Right atrium auricular region (tissue), 2 donors: ENCODE results near the gene TEC. TPM values are rescaled to one million over a fixed set of nuclear protein-coding genes. Genes with fewer than 3 reads are reported as not detected.

Source experiments
- DNase-seq: peaks from one replicate; pipeline ENCODE4 v3.0.0-alpha.2; 2019; ENCODE audit warnings: low spot score
- H3K27ac ChIP-seq, 2 donors: fragments of 200-600 bp; sonication (generic); 1 replicate in 1 of 2; 2 replicates in 1 of 2; pipeline ENCODE4 v1.5.1; 2016 to 2019
- H3K27me3 ChIP-seq, 2 donors: fragments of 200-600 bp; sonication (generic); one replicate each; pipeline versions ENCODE4 v1.5.1 to v1.6.0; 2017 to 2019
- H3K36me3 ChIP-seq: fragments of 200-600 bp; sonication (generic); one replicate; pipeline ENCODE4 v1.5.1; 2016
- H3K4me1 ChIP-seq, 2 donors: fragments of 200-600 bp; sonication (generic); one replicate each; pipeline versions ENCODE4 v1.5.1 to v1.6.0; 2017 to 2019
- H3K4me3 ChIP-seq, 2 donors: fragments of 200-600 bp; sonication (generic); 1 replicate in 1 of 2; 2 replicates in 1 of 2; pipeline ENCODE4 v1.5.1; 2017 to 2019; ENCODE audit warnings: mild to moderate bottlenecking in 1 of 2, moderate library complexity in 1 of 2
- H3K9me3 ChIP-seq, 2 donors: fragments of 200-600 bp; sonication (generic); one replicate each; pipeline ENCODE4 v1.5.1; 2019
- CTCF ChIP-seq, 2 donors: fragments of 200-600 bp; sonication (generic); IDR thresholded peaks; one replicate each; pipeline ENCODE4 v1.5.1; 2019; ENCODE audit warnings: antibody characterized with exemption in 2 of 2
- total RNA-seq, 2 donors: library from RNA; depleted of rRNA; stranded (reverse); fragments of >200 nt; gene quantifications; one replicate each; pipeline ENCODE4 v1.1.0, GENCODE V29; 2016

TEC gene
- total RNA-seq, 2 donors from 2014 or later = 1.1 to 1.3 TPM

GRCh38 chr4:48139691-48140090 is 129.9 kb downstream of the TEC start:
- no peak overlapping the region for H3K27ac ChIP-seq
- H3K4me3 ChIP-seq = no peak overlapping the region
- H3K36me3 ChIP-seq = no peaks in the 10 kb centered on the region
- no peak for TF ChIP-seq CTCF (IDR thresholded peaks at IDR 0.05)
- DNase-seq = no peak
- H3K4me1 ChIP-seq = no peaks in the 10 kb centered on the region
- H3K27me3 ChIP-seq = no peaks in the 10 kb centered on the region
- H3K9me3 ChIP-seq = no peaks in the 10 kb centered on the region

GRCh38 chr4:48138936-48139335 is 130.7 kb downstream of the TEC start:
- H3K27ac ChIP-seq = no peak overlapping the region
- DNase-seq = no peak
- H3K4me3 ChIP-seq = no peak overlapping the region
- no peaks in the 10 kb centered on the region for H3K27me3 ChIP-seq
- H3K4me1 ChIP-seq = peaks cover 0 to 2% of the 10 kb centered on the region in 2 donors
- no peaks in the 10 kb centered on the region for H3K9me3 ChIP-seq
- no peaks in the 10 kb centered on the region for H3K36me3 ChIP-seq
- no peak for TF ChIP-seq CTCF (IDR thresholded peaks at IDR 0.05)

- H3K4me3 ChIP-seq = no peak overlapping the region
- H3K4me1 ChIP-seq = peaks cover 0 to 6% of the 10 kb centered on the region in 2 donors
- H3K36me3 ChIP-seq = no peaks in the 10 kb centered on the region
- DNase-seq = no peak
- no peak overlapping the region for H3K27ac ChIP-seq
- no peak for TF ChIP-seq CTCF (IDR thresholded peaks at IDR 0.05)
- H3K9me3 ChIP-seq = no peaks in the 10 kb centered on the region
- H3K27me3 ChIP-seq = no peaks in the 10 kb centered on the region
Observed at GRCh38 chr4:48138511-48138910, 131.1 kb downstream of the TEC start.

GRCh38 chr4:48137846-48138245 is 131.8 kb downstream of the TEC start:
- Histone ChIP-seq H3K27ac (no peak overlapping the region), H3K4me1 (peaks cover 0 to 6% of the 10 kb centered on the region in 2 donors)
- no peak for TF ChIP-seq CTCF (IDR thresholded peaks at IDR 0.05)

GRCh38 chr4:48134081-48134480 is 135.6 kb downstream of the TEC start, which contains the start of gene TXK:
TXK (minus strand) TSS chr4:48134250; CDS start chr4:48134170, 80 bp downstream.
- Histone ChIP-seq H3K36me3 (no peaks in the 10 kb centered on the region), H3K27ac (peak within 1 kb of the TSS in 1 of 2 donors; percentile 21), H3K9me3 (no peaks in the 10 kb centered on the region), H3K4me1 (peaks cover 0 to 28% of the 10 kb centered on the region in 2 donors), H3K27me3 (no peaks in the 10 kb centered on the region), H3K4me3 (no peak within 1 kb of the TSS)
- no peak for DNase-seq
- TF ChIP-seq CTCF (IDR thresholded peaks at IDR 0.05) = no peak

More at GRCh38 chr4:48137846-48138245, 131.8 kb downstream of the TEC start:
- no peak overlapping the region for H3K4me3 ChIP-seq
- no peak for DNase-seq
- no peaks in the 10 kb centered on the region for H3K27me3 ChIP-seq
- no peaks in the 10 kb centered on the region for H3K36me3 ChIP-seq
- H3K9me3 ChIP-seq = no peaks in the 10 kb centered on the region

GRCh38 chr4:48133669-48134068 is 136.0 kb downstream of the TEC start:
- TF ChIP-seq CTCF (IDR thresholded peaks at IDR 0.05) = no peak
- no peaks in the 10 kb centered on the region for H3K27me3 ChIP-seq
- no peak for DNase-seq
- no peaks in the 10 kb centered on the region for H3K9me3 ChIP-seq
- H3K36me3 ChIP-seq = no peaks in the 10 kb centered on the region
- H3K4me3 ChIP-seq = no peak overlapping the region
- H3K27ac ChIP-seq = peak overlapping the region in 1 of 2 donors; percentile 21
- peaks cover 0 to 32% of the 10 kb centered on the region in 2 donors for H3K4me1 ChIP-seq
